NOMO-1 treated with dmso at 0.1 percent for 144 hours (cell line): Measurements from ENCODE around the gene MAP1B.
"Not testable (repeated sequence)": the region's sequence is repeated elsewhere in the genome, so short reads cannot be mapped to it uniquely, and the experiment has no call there.

Experiments used
- DNase-seq: peaks from one replicate; lab custom pipeline; 2025; ENCODE audit not compliant: unreplicated experiment; lab: John Stamatoyannopoulos, UW

Gene MAP1B

GRCh38 chr5:72160329-72160728 lies 53.1 kb downstream of the MAP1B start:
- no peak for DNase-seq

- DNase-seq = no peak
Observed at GRCh38 chr5:72160959-72161358, 53.7 kb downstream of the MAP1B start.

- DNase-seq = no peak
Observed at GRCh38 chr5:72161951-72162350, 54.7 kb downstream of the MAP1B start.

GRCh38 chr5:72163349-72163983 lies 56.2 kb downstream of the MAP1B start:
- no peak for DNase-seq

- DNase-seq = no peak
Observed at GRCh38 chr5:72166070-72166979, 59.0 kb downstream of the MAP1B start.

GRCh38 chr5:72167257-72167656 lies 60.0 kb downstream of the MAP1B start:
- no peak for DNase-seq

- no peak for DNase-seq
Observed at GRCh38 chr5:72167804-72168203, 60.5 kb downstream of the MAP1B start.

- no peak for DNase-seq
Observed at GRCh38 chr5:72170101-72170500, 62.8 kb downstream of the MAP1B start.

- DNase-seq = not testable (repeated sequence)
Observed at GRCh38 chr5:72171181-72171580, 63.9 kb downstream of the MAP1B start.

- DNase-seq = no peak
Observed at GRCh38 chr5:72171667-72172066, 64.4 kb downstream of the MAP1B start.

- no peak for DNase-seq
Observed at GRCh38 chr5:72172786-72173185, 65.5 kb downstream of the MAP1B start.

- no peak for DNase-seq
Observed at GRCh38 chr5:72177538-72177937, 70.3 kb downstream of the MAP1B start.

GRCh38 chr5:72179028-72179815 lies 71.9 kb downstream of the MAP1B start:
- DNase-seq = no peak

- DNase-seq = no peak
Observed at GRCh38 chr5:72179816-72180440, 72.7 kb downstream of the MAP1B start.

- no peak for DNase-seq
Observed at GRCh38 chr5:72180925-72181324, 73.7 kb downstream of the MAP1B start.

- DNase-seq = no peak
Observed at GRCh38 chr5:72182686-72183085, 75.4 kb downstream of the MAP1B start.

- no peak for DNase-seq
Observed at GRCh38 chr5:72183101-72183520, 75.8 kb downstream of the MAP1B start.

- DNase-seq = no peak
Observed at GRCh38 chr5:72184408-72184807, 77.1 kb downstream of the MAP1B start.

GRCh38 chr5:72185496-72186329 lies 78.4 kb downstream of the MAP1B start:
- DNase-seq = no peak

- no peak for DNase-seq
Observed at GRCh38 chr5:72187388-72188075, 80.3 kb downstream of the MAP1B start.
